Kidney (tissue), 14 donors: ENCODE measurements around the gene RNF214. TPM values are rescaled to one million over a fixed set of nuclear protein-coding genes. Genes with fewer than 3 reads are reported as not detected.
"Not testable (repeated sequence)": the region's sequence is repeated elsewhere in the genome, so short reads cannot be mapped to it uniquely, and the experiment has no call there.

ENCODE experiments used
- DNase-seq, 5 donors: peaks; one replicate each; pipeline ENCODE4 v3.0.0-alpha.2; 2013 to 2020
- FAIRE-seq: peaks from 2 replicates; lab custom pipeline; 2012; peaks lifted over from hg19 to GRCh38; lab: Jason Lieb, UNC
- H3K27ac ChIP-seq, 2 donors: one replicate each; pipeline ENCODE4 v1.7.0; 2013; ENCODE audit warnings: low read depth in 2 of 2, low read length in 2 of 2, inconsistent platforms in 1 of 2
- H3K27me3 ChIP-seq: one replicate; pipeline ENCODE4 v1.7.1; 2013; ENCODE audit warnings: low read length, inconsistent platforms; ENCODE audit not compliant: control insufficient read depth, insufficient read depth
- H3K36me3 ChIP-seq, 3 donors: one replicate each; pipeline versions ENCODE4 v1.7.0 to v1.7.1; 2013; ENCODE audit warnings: low read length in 3 of 3, control low read depth in 1 of 3, inconsistent platforms in 1 of 3; ENCODE audit not compliant: insufficient read depth in 3 of 3, control insufficient read depth in 2 of 3
- H3K4me1 ChIP-seq, 3 donors: one replicate each; pipeline versions ENCODE4 v1.7.0 to v1.7.1; 2013; ENCODE audit warnings: low read length in 3 of 3, inconsistent platforms in 1 of 3, low read depth in 1 of 3; ENCODE audit not compliant: control insufficient read depth in 2 of 3, insufficient read depth in 2 of 3
- H3K4me3 ChIP-seq, 3 donors: one replicate each; pipeline versions ENCODE4 v1.7.0 to v1.8.1; 2013; ENCODE audit warnings: low read length in 3 of 3, control low read depth in 1 of 3, inconsistent platforms in 1 of 3
- H3K9ac ChIP-seq, 3 donors: one replicate each; pipeline versions ENCODE4 v1.7.0 to v1.7.1; 2013; ENCODE audit warnings: low read length in 3 of 3, control low read depth in 1 of 3, inconsistent platforms in 1 of 3
- H3K9me3 ChIP-seq, 3 donors: one replicate each; pipeline versions ENCODE4 v1.7.0 to v1.7.1; 2013; ENCODE audit warnings: low read length in 3 of 3, control low read depth in 1 of 3, inconsistent platforms in 1 of 3; ENCODE audit not compliant: control insufficient read depth in 2 of 3, insufficient read depth in 1 of 3
- CTCF ChIP-seq: IDR thresholded peaks from 3 replicates; pipeline ENCODE4 v1.5.1; 2012; ENCODE audit warnings: mild to moderate bottlenecking, moderate library complexity, borderline replicate concordance; ENCODE audit not compliant: insufficient read depth; ENCODE audit errors: extremely low read depth
- intact Hi-C: fragments of 100-400 bp; cut with DNase I; formaldehyde crosslinking; loops from one replicate; pipeline ENCODE4 v1.11.1; 2022
- polyA plus RNA-seq: library from polyadenylated mRNA; stranded (reverse); fragments of 350-450 nt; fragmentation: Illumina TruSeq; extraction: RNeasy Lipid Tissue Mini Kit (QIAGEN cat#74804); gene quantifications from one replicate; pipeline ENCODE4 v1.2.3, GENCODE V29; 2014; ENCODE audit warnings: low read depth, low replicate concordance; ENCODE audit not compliant: insufficient read depth
- total RNA-seq: library from RNA; stranded (reverse); fragmentation: NEBNext Ultra II Directional; extraction: Animal tissue kit (Norgen Biotek cat#: 25700); gene quantifications from one replicate; pipeline ENCODE4 v1.2.1, GENCODE V29; 2021
- donor health status: control.
- donor health status: control.
- donor health status: control.
- donor health status: control.
- donor health status: control.
- donor health status: DM: yes; HTN: yes; CAD: no.
- donor health status: Normal renal cell carcinoma (clear cell type).

Gene RNF214
- total and polyA plus RNA-seq, 2 donors from 2014 or later = 8.5 to 24.7 TPM

GRCh38 chr11:117316197-117316961 lies 83.9 kb downstream of the RNF214 start, which contains the start of gene BACE1:
BACE1 (minus strand) TSS chr11:117316256; CDS start chr11:117315795, 461 bp downstream.
- no peak for FAIRE-seq
- no peaks in the 10 kb centered on the region for H3K27me3 ChIP-seq
- peak; percentile 23 for TF ChIP-seq CTCF
- H3K27ac ChIP-seq = no peak within 1 kb of the TSS
- peak within 1 kb of the TSS; percentile 57 to 67 (median 58) for H3K9ac ChIP-seq
- no peaks in the 10 kb centered on the region for H3K9me3 ChIP-seq
- H3K4me3 ChIP-seq = peak within 1 kb of the TSS; percentile 67 to 81 (median 76)
- H3K4me1 ChIP-seq = peaks cover 0 to 15% (median 3%) of the 10 kb centered on the region in 3 donors
- intact Hi-C loops = no loop called here
- DNase-seq = peak; percentile 89 to 96 (median 92)
- no peaks in the 10 kb centered on the region for H3K36me3 ChIP-seq

- FAIRE-seq = no peak
- Histone ChIP-seq H3K9ac (no peak overlapping the region), H3K4me3 (no peak overlapping the region), H3K4me1 (peaks cover 0 to 15% (median 3%) of the 10 kb centered on the region in 3 donors), H3K9me3 (no peaks in the 10 kb centered on the region), H3K36me3 (no peaks in the 10 kb centered on the region), H3K27me3 (no peaks in the 10 kb centered on the region), H3K27ac (no peak overlapping the region)
- intact Hi-C loops = no loop called here
- DNase-seq = no peak
- no peak for TF ChIP-seq CTCF
Measured at GRCh38 chr11:117318738-117319137, 86.3 kb downstream of the RNF214 start.

- no peaks in the 10 kb centered on the region for H3K27me3 ChIP-seq
- intact Hi-C loops = no loop called here
- TF ChIP-seq CTCF = no peak
- DNase-seq (no peak), FAIRE-seq (no peak)
- H3K4me1 ChIP-seq = peaks cover 0 to 12% (median 3%) of the 10 kb centered on the region in 3 donors
- no peaks in the 10 kb centered on the region for H3K9me3 ChIP-seq
- H3K36me3 ChIP-seq = no peaks in the 10 kb centered on the region
- no peak overlapping the region for H3K27ac ChIP-seq
- H3K4me3 ChIP-seq = no peak overlapping the region
- H3K9ac ChIP-seq = no peak overlapping the region
Measured at GRCh38 chr11:117319214-117319840, 86.9 kb downstream of the RNF214 start.

- intact Hi-C loops, FAIRE-seq, DNase-seq, H3K36me3 ChIP-seq, H3K9me3 ChIP-seq, H3K27ac ChIP-seq, H3K27me3 ChIP-seq: not testable (repeated sequence)
- peak overlapping the region in 1 of 3 donors; percentile 56 for H3K9ac ChIP-seq
- peak overlapping the region; percentile 84 to 85 (median 85) for H3K4me3 ChIP-seq
- H3K4me1 ChIP-seq = peaks cover 3 to 11% (median 6%) of the 10 kb centered on the region in 3 donors
Measured at GRCh38 chr11:117327255-117327566, 94.7 kb downstream of the RNF214 start.
